Measurements from ENCODE around the gene NHSL2.

NHSL2 gene

GRCh38 chrX:71913156-71913950 lies 2.7 kb downstream of the NHSL2 start:
- no peak for TF ChIP-seq CTCF (IDR thresholded peaks at IDR 0.05)

GRCh38 chrX:71917621-71918343 lies 7.1 kb downstream of the NHSL2 start:
- no peak for TF ChIP-seq CTCF (IDR thresholded peaks at IDR 0.05)

GRCh38 chrX:71919431-71919830 lies 8.8 kb downstream of the NHSL2 start:
- no peak for TF ChIP-seq CTCF (IDR thresholded peaks at IDR 0.05)

- TF ChIP-seq CTCF (IDR thresholded peaks at IDR 0.05), result no peak
These were observed 9.2 kb downstream of the NHSL2 start for GRCh38 chrX:71919886-71920285.

- no peak for TF ChIP-seq CTCF (IDR thresholded peaks at IDR 0.05)
These were observed 12.0 kb downstream of the NHSL2 start for GRCh38 chrX:71922686-71923085.

- TF ChIP-seq CTCF (IDR thresholded peaks at IDR 0.05), result no peak
These were observed 12.9 kb downstream of the NHSL2 start for GRCh38 chrX:71923516-71923915.

GRCh38 chrX:71927040-71927439 lies 16.4 kb downstream of the NHSL2 start:
- TF ChIP-seq CTCF (IDR thresholded peaks at IDR 0.05), result no peak
